Type B pancreatic cell (in vitro differentiated cells): ENCODE measurements around the gene GPRC5C. TPM values are rescaled to one million over a fixed set of nuclear protein-coding genes. Genes with fewer than 3 reads are reported as not detected.

Experiments used
- DNase-seq: peaks from one replicate; pipeline ENCODE4 v3.0.0; 2021; ENCODE audit warnings: mixed read lengths; ENCODE audit not compliant: unreplicated experiment; ENCODE audit errors: extremely low spot score
- H3K27ac Mint-ChIP-seq: 2 replicates; pipeline ENCODE4 v1.8.0; 2021; ENCODE audit warnings: mild to moderate bottlenecking, mixed read lengths
- H3K27me3 Mint-ChIP-seq: 2 replicates; pipeline ENCODE4 v1.8.0; 2021; ENCODE audit warnings: mixed read lengths
- H3K36me3 Mint-ChIP-seq: 2 replicates; pipeline ENCODE4 v1.8.0; 2021; ENCODE audit warnings: mixed read lengths
- H3K4me1 Mint-ChIP-seq: one replicate; pipeline ENCODE4 v1.8.0; 2021; ENCODE audit warnings: mixed read lengths; ENCODE audit not compliant: unreplicated experiment
- H3K4me3 Mint-ChIP-seq: 2 replicates; pipeline ENCODE4 v1.8.0; 2021; ENCODE audit warnings: mild to moderate bottlenecking, mixed read lengths
- H3K9me3 Mint-ChIP-seq: 2 replicates; pipeline ENCODE4 v1.8.0; 2021; ENCODE audit warnings: mixed read lengths
- CTCF ChIP-seq: fragments of 200-600 bp; sonication (generic); conservative IDR thresholded peaks from 2 replicates; pipeline ENCODE4 v1.5.0; 2021; ENCODE audit warnings: antibody characterized with exemption, mild to moderate bottlenecking
- total RNA-seq: library from RNA; stranded (reverse); gene quantifications from 2 replicates; pipeline ENCODE4 v1.2.1, GENCODE V29; 2021; ENCODE audit warnings: low replicate concordance

Gene GPRC5C
- total RNA-seq, 1 donor from 2014 or later, result 64.3 TPM

GRCh38 chr17:74471341-74471740, 39.5 kb downstream of the GPRC5C start:
- no peak overlapping the region for H3K27ac Mint-ChIP-seq
- peaks cover 15% of the 10 kb centered on the region for H3K27me3 Mint-ChIP-seq
- H3K4me3 Mint-ChIP-seq, result no peak overlapping the region
- no peak for DNase-seq
- peaks cover 5% of the 10 kb centered on the region for H3K4me1 Mint-ChIP-seq
- no peak for TF ChIP-seq CTCF
- no peaks in the 10 kb centered on the region for H3K9me3 Mint-ChIP-seq
- H3K36me3 Mint-ChIP-seq, result no peaks in the 10 kb centered on the region

GRCh38 chr17:74472890-74473289, 41.0 kb downstream of the GPRC5C start:
- peaks cover 20% of the 10 kb centered on the region for H3K27me3 Mint-ChIP-seq
- TF ChIP-seq CTCF, result no peak
- H3K4me3 Mint-ChIP-seq, result no peak overlapping the region
- H3K4me1 Mint-ChIP-seq, result no peaks in the 10 kb centered on the region
- DNase-seq, result no peak
- H3K9me3 Mint-ChIP-seq, result no peaks in the 10 kb centered on the region
- no peaks in the 10 kb centered on the region for H3K36me3 Mint-ChIP-seq
- H3K27ac Mint-ChIP-seq, result no peak overlapping the region

- DNase-seq, result no peak
- Mint-ChIP-seq H3K9me3 (no peaks in the 10 kb centered on the region), H3K27me3 (peaks cover 22% of the 10 kb centered on the region), H3K4me3 (no peak overlapping the region), H3K27ac (no peak overlapping the region), H3K36me3 (no peaks in the 10 kb centered on the region), H3K4me1 (no peaks in the 10 kb centered on the region)
- no peak for TF ChIP-seq CTCF
Measured at GRCh38 chr17:74473294-74473693, 41.4 kb downstream of the GPRC5C start.

- Mint-ChIP-seq H3K4me1 (no peaks in the 10 kb centered on the region), H3K27me3 (peaks cover 30% of the 10 kb centered on the region), H3K9me3 (no peaks in the 10 kb centered on the region), H3K36me3 (no peaks in the 10 kb centered on the region), H3K4me3 (no peak overlapping the region), H3K27ac (peak overlapping the region; percentile 70)
- TF ChIP-seq CTCF, result no peak
- DNase-seq, result no peak
Measured at GRCh38 chr17:74474043-74474792, 42.3 kb downstream of the GPRC5C start.

GRCh38 chr17:74475189-74475588, 43.3 kb downstream of the GPRC5C start:
- TF ChIP-seq CTCF, result no peak
- Mint-ChIP-seq H3K4me1 (no peaks in the 10 kb centered on the region), H3K4me3 (no peak overlapping the region), H3K9me3 (no peaks in the 10 kb centered on the region), H3K27ac (no peak overlapping the region), H3K36me3 (no peaks in the 10 kb centered on the region), H3K27me3 (peaks cover 34% of the 10 kb centered on the region)
- no peak for DNase-seq

- TF ChIP-seq CTCF, result no peak
- Mint-ChIP-seq H3K36me3 (no peaks in the 10 kb centered on the region), H3K27me3 (peaks cover 43% of the 10 kb centered on the region), H3K9me3 (no peaks in the 10 kb centered on the region), H3K4me1 (no peaks in the 10 kb centered on the region), H3K4me3 (no peak overlapping the region), H3K27ac (no peak overlapping the region)
- no peak for DNase-seq
Measured at GRCh38 chr17:74477411-74477810, 45.5 kb downstream of the GPRC5C start.
